ENCODE measurements around the gene EFCAB8. TPM values are rescaled to one million over a fixed set of nuclear protein-coding genes. Genes with fewer than 3 reads are reported as not detected.
A peak's percentile ranks its signal among the peaks of the same experiment; 100 is the strongest.

The EFCAB8 gene
- polyA plus RNA-seq, 6 donors from 2014 or later: not detected

DNA sequence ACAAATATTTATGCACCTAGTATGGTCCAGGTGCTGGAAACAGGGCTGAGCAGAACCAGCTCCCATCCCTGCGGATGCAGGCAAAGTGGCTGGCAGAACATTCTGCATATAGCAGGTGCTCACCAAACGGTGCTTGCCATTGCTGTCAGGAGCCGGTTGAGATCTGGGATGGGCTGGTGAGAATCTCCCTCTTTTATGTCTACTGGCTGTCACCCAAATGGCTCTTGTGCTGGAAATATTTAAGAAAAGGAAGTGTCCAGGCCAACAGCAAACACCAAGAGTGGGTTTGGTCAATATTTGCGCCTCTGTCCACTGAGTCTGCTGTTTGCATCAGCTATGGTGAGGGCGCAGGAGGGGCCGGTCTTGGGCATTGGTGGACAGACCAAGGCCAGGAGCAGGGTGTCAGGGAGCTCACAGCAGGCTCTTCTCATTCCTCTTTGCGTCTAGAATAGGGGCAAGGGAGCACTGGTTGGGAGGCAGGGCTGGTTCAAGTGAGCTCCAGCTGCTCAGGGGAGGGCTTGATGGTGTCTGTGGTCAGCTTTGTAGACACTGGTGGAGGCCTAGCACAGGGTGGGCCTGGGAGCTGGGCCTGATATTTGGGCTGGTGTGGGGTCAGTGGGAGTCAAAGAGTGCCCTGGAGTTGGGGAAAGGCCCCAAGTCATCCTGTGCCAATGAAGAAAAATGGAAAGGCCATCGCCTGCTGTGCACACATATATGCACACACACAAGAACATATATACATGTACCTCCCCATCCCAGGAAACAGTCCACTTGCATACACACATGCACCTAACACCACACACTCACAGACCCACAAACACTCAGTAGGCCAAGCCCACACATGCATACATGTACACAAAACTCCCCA is 147.4 kb downstream of the EFCAB8 start:
- no peaks in the 10 kb centered on the region for H3K4me1 Mint-ChIP-seq
- DNase-seq (no peak), ATAC-seq (ENCODE audit: low read depth in 2 of 2) (no peak)
- H3K9me3 Mint-ChIP-seq: peaks cover 2 to 11% (median 3%) of the 10 kb centered on the region in 7 donors
- peak overlapping the region in 1 of 6 donors; percentile 53 for H3K27ac Mint-ChIP-seq
- H3K4me3 Mint-ChIP-seq: no peak overlapping the region
- peaks cover 4 to 9% of the 10 kb centered on the region in 2 donors for H3K36me3 Mint-ChIP-seq
- no peaks in the 10 kb centered on the region for H3K27me3 Mint-ChIP-seq

GRCh38 chr20:33006776-33007375 is 148.2 kb downstream of the EFCAB8 start:
- Mint-ChIP-seq H3K4me1 (no peaks in the 10 kb centered on the region), H3K27ac (no peak overlapping the region), H3K9me3 (peaks cover 2 to 11% (median 3%) of the 10 kb centered on the region in 7 donors), H3K4me3 (no peak overlapping the region), H3K27me3 (no peaks in the 10 kb centered on the region), H3K36me3 (peaks cover 4 to 9% of the 10 kb centered on the region in 2 donors)
- DNase-seq (no peak), ATAC-seq (ENCODE audit: low read depth in 2 of 2) (no peak)

- H3K27ac Mint-ChIP-seq: peak within 1 kb of the TSS in 1 of 6 donors; percentile 53
- DNase-seq (no peak), ATAC-seq (ENCODE audit: low read depth in 2 of 2) (no peak)
- no peaks in the 10 kb centered on the region for H3K27me3 Mint-ChIP-seq
- no peak within 1 kb of the TSS for H3K4me3 Mint-ChIP-seq
- peaks cover 4 to 9% of the 10 kb centered on the region in 2 donors for H3K36me3 Mint-ChIP-seq
- no peaks in the 10 kb centered on the region for H3K4me1 Mint-ChIP-seq
- peaks cover 2 to 11% (median 3%) of the 10 kb centered on the region in 7 donors for H3K9me3 Mint-ChIP-seq
Observed at GRCh38 chr20:33007376-33008335, 148.9 kb downstream of the EFCAB8 start, which contains the start of gene BPIFB2. BPIFB2 (plus strand) TSS chr20:33007704; CDS start chr20:33008575, 871 bp downstream.

GRCh38 chr20:33008336-33009213 is 149.9 kb downstream of the EFCAB8 start:
- ATAC-seq (ENCODE audit: low read depth in 2 of 2) (no peak), DNase-seq (no peak)
- H3K27ac Mint-ChIP-seq: peak overlapping the region in 2 of 6 donors; percentile 58 to 77
- no peaks in the 10 kb centered on the region for H3K4me1 Mint-ChIP-seq
- H3K27me3 Mint-ChIP-seq: peaks cover 0 to 2% (median 0%) of the 10 kb centered on the region in 3 donors
- H3K4me3 Mint-ChIP-seq: no peak overlapping the region
- H3K9me3 Mint-ChIP-seq: peaks cover 2 to 11% (median 3%) of the 10 kb centered on the region in 7 donors
- peaks cover 4 to 9% of the 10 kb centered on the region in 2 donors for H3K36me3 Mint-ChIP-seq

DNA sequence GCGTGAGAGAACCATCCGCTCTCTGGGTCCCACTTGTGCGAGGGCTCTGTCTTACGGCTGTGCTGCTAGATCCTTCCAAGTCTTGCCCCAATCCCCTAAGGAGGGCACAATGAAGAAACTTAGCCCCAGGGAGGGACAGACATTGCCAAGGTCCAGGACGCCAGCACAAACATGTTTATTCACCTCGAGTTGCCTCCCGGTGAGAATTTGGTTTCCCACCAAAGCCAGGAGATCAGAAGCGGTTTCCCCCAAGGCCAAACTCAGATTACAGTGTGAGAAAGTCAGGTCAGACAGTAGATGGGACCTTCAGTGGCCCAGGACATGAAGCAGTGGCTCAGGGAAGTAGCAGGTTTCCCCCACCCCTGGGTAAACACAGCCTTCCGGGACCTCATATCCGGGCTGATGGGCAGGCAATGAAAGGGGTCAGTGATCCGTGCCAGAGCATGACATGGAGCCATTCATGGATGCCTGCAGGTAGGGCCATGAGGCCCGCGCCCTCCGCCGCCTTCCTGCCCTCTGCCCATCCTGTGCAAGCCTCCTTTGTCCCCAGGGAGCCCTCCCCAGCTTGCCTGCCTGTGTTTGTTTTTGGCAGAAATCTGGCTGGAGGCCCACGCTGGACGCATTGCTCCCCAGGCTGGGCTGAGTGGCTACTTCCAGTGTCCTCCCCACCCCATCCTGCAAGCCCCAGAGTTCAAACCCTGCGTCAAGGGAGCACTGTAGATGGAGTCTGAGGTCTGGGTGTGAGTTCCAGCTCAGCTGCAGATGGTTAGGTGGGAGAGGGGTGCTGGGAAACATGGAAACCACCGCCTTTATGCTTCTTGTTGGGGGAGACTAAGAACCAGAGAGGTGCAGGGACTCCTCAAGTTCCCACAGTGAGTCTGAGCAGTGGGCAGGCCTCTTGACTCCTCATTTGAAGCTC is 150.8 kb downstream of the EFCAB8 start:
- H3K9me3 Mint-ChIP-seq: peaks cover 0 to 11% (median 3%) of the 10 kb centered on the region in 7 donors
- peaks cover 4 to 9% of the 10 kb centered on the region in 2 donors for H3K36me3 Mint-ChIP-seq
- DNase-seq (no peak), ATAC-seq (ENCODE audit: low read depth in 2 of 2) (peak in 1 of 2 donors; percentile 32)
- H3K4me3 Mint-ChIP-seq: no peak overlapping the region
- peaks cover 0 to 4% (median 0%) of the 10 kb centered on the region in 3 donors for H3K27me3 Mint-ChIP-seq
- H3K27ac Mint-ChIP-seq: peak overlapping the region in 3 of 6 donors; percentile 58 to 77 (median 68)
- H3K4me1 Mint-ChIP-seq: no peaks in the 10 kb centered on the region

DNA sequence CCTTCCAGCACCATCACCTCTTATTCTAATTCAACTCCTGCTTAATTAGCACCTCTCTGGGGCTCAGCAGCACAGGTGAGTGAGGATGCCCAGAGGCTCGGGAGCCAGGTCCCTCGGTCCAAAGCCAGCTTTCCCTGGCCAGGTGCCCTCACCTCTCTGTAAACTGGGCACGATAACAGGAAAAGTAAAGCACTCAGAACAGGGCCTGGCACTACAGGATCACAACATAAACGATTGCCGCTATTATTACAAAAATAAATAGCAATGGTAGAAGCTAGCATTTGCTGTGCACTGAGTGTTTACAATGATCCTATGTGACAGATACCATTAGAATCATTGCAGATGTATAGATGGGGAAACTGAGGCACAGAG is 151.4 kb downstream of the EFCAB8 start:
- Mint-ChIP-seq H3K36me3 (peaks cover 3 to 6% of the 10 kb centered on the region in 2 donors), H3K9me3 (peaks cover 0 to 6% (median 3%) of the 10 kb centered on the region in 7 donors), H3K4me1 (no peaks in the 10 kb centered on the region), H3K27me3 (peaks cover 0 to 4% (median 0%) of the 10 kb centered on the region in 3 donors), H3K4me3 (no peak overlapping the region), H3K27ac (no peak overlapping the region)
- ATAC-seq (ENCODE audit: low read depth in 2 of 2) (no peak), DNase-seq (no peak)

DNA sequence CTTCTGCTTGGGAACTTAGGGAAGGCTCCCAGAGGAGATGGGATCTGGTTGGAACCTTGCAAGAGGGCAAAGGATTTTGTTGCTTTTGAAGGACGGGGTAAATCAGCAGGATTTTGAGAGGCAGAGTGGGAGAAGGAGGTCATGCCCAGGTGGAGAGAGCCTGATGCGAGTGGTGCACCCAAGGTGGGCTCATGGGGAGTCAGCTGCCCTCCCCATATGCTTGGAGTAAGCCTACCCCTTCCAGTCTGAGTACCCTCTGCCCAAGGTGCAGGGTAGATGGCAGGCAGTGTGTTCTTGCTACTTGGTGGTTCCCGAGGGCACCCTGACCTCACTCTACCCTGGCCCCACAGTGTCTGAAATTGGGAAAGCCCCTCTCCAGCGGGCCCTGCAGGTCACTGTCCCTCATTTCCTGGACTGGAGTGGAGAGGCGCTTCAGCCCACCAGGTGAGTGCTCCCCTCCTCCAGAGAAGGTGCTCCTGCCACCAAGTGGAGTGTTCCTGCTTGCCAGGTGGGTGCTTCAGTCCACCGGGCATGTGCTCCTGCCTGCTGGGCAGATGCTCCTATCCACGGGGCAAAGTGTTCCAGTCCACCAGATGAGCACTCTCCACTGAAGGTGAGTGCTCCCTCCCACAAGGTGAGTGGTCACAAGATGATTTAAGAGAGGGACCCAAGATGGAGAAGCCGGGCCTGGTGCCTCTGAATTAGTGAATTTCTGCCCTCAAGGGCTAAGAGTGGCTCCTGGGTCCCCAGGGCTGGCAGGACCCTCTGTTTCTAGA is 152.1 kb downstream of the EFCAB8 start:
- no peak for ATAC-seq (ENCODE audit: low read depth in 2 of 2)

More for the DNA sequence above, 152.1 kb downstream of the EFCAB8 start:
- H3K27me3 Mint-ChIP-seq: peaks cover 0 to 4% (median 0%) of the 10 kb centered on the region in 3 donors
- DNase-seq: no peak
- H3K4me3 Mint-ChIP-seq: no peak overlapping the region
- H3K27ac Mint-ChIP-seq: peak overlapping the region in 1 of 6 donors; percentile 56
- no peaks in the 10 kb centered on the region for H3K9me3 Mint-ChIP-seq
- H3K36me3 Mint-ChIP-seq: no peaks in the 10 kb centered on the region
- H3K4me1 Mint-ChIP-seq: peaks cover 0 to 2% (median 0%) of the 10 kb centered on the region in 3 donors

Other genes starting within 250 kb of the EFCAB8 start
- gene C20orf203, start 185.0 kb upstream of the EFCAB8 start, polyA plus RNA-seq (ENCODE audit: low read depth in 6 of 6): not detected
- gene COMMD7, start 115.5 kb upstream of the EFCAB8 start, polyA plus RNA-seq (ENCODE audit: low read depth in 6 of 6): 10 to 100 TPM; 80.6 to 96.9 (median 85.7) TPM
- gene DNMT3B, start 96.5 kb upstream of the EFCAB8 start, polyA plus RNA-seq (ENCODE audit: low read depth in 6 of 6): under 1 TPM in 3 of 6 donors, not detected in 3; 0.08 to 0.13 (median 0.10) TPM
- gene MAPRE1, start 39.0 kb upstream of the EFCAB8 start, polyA plus RNA-seq (ENCODE audit: low read depth in 6 of 6): 10 to 100 TPM; 72.1 to 90.6 (median 85.3) TPM
- not detected for gene SUN5, start 145.5 kb downstream of the EFCAB8 start, polyA plus RNA-seq (ENCODE audit: low read depth in 6 of 6)
- gene BPIFB2, start 148.8 kb downstream of the EFCAB8 start, polyA plus RNA-seq (ENCODE audit: low read depth in 6 of 6): not detected
- not detected for gene BPIFB6, start 172.7 kb downstream of the EFCAB8 start, polyA plus RNA-seq (ENCODE audit: low read depth in 6 of 6)
- not detected for gene BPIFB3, start 195.0 kb downstream of the EFCAB8 start, polyA plus RNA-seq (ENCODE audit: low read depth in 6 of 6)
- gene BPIFB4, start 220.7 kb downstream of the EFCAB8 start, polyA plus RNA-seq (ENCODE audit: low read depth in 6 of 6): not detected